ENCODE data around the gene ZFP1.

- TF ChIP-seq CTCF (IDR thresholded peaks at IDR 0.05; ENCODE audit: low read length) (no peak), EZH2 (optimal IDR thresholded peaks at IDR 0.05; ENCODE audit: low read depth, low read length) (no peak)
Observed at GRCh38 chr16:75127713-75128415, 20.5 kb upstream of the ZFP1 start.

All from MM.1S (cell line).